Anterior cingulate cortex (tissue), 58 donors: ENCODE measurements around the gene ZNF609.
"Not testable (repeated sequence)": the region's sequence is repeated elsewhere in the genome, so short reads cannot be mapped to it uniquely, and the experiment has no call there.

Experiments used
- DNase-seq, 58 donors: peaks; one replicate each; lab custom pipeline; 2025; lab: John Stamatoyannopoulos, UW

ZNF609 gene

GRCh38 chr15:64574301-64575017 lies 114.1 kb downstream of the ZNF609 start:
- DNase-seq = no peak

GRCh38 chr15:64580696-64581407 lies 120.5 kb downstream of the ZNF609 start:
- DNase-seq = no peak

GRCh38 chr15:64581408-64581761 lies 121.0 kb downstream of the ZNF609 start:
- no peak for DNase-seq

- DNase-seq = no peak
These were observed 121.8 kb downstream of the ZNF609 start for GRCh38 chr15:64582202-64582601.

GRCh38 chr15:64583519-64583918 lies 123.1 kb downstream of the ZNF609 start:
- DNase-seq = no peak

- DNase-seq = no peak
These were observed 123.6 kb downstream of the ZNF609 start for GRCh38 chr15:64583983-64584382.

GRCh38 chr15:64586259-64586870 lies 126.0 kb downstream of the ZNF609 start:
- DNase-seq = no peak

- no peak for DNase-seq
These were observed 126.6 kb downstream of the ZNF609 start for GRCh38 chr15:64586984-64587383.

GRCh38 chr15:64589435-64590084 lies 129.2 kb downstream of the ZNF609 start:
- no peak for DNase-seq

GRCh38 chr15:64592845-64593244 lies 132.5 kb downstream of the ZNF609 start:
- not testable (repeated sequence) for DNase-seq

- peak in 34 of 58 donors; percentile 5 to 63 (median 18) for DNase-seq
These were observed 136.5 kb downstream of the ZNF609 start for GRCh38 chr15:64596701-64597476.

- DNase-seq = peak in 1 of 58 donors; percentile 42
These were observed 137.1 kb downstream of the ZNF609 start for GRCh38 chr15:64597477-64597822.

GRCh38 chr15:64599226-64599625 lies 138.8 kb downstream of the ZNF609 start:
- no peak for DNase-seq

- DNase-seq = no peak
These were observed 139.3 kb downstream of the ZNF609 start for GRCh38 chr15:64599716-64600115.

GRCh38 chr15:64600794-64601193 lies 140.4 kb downstream of the ZNF609 start:
- DNase-seq = no peak

GRCh38 chr15:64604319-64604718 lies 143.9 kb downstream of the ZNF609 start:
- DNase-seq = no peak

GRCh38 chr15:64607416-64607815 lies 147.0 kb downstream of the ZNF609 start:
- DNase-seq = not testable (repeated sequence)

- no peak for DNase-seq
These were observed 150.0 kb downstream of the ZNF609 start for GRCh38 chr15:64610257-64610919.

- DNase-seq = no peak
These were observed 150.8 kb downstream of the ZNF609 start for GRCh38 chr15:64611085-64611725.
